Caco-2 (cell line): ENCODE data around the gene C14orf180. TPM values are rescaled to one million over a fixed set of nuclear protein-coding genes. Genes with fewer than 3 reads are reported as not detected.

ENCODE experiments used
- BruUV-seq: library from RNA; stranded (reverse); fragments of 400-500 nt; replicated peaks from 2 replicates; lab custom pipeline; 2021; lab: Mats Ljungman, UMichigan
- CTCF ChIA-PET: fragments of 300-600 bp; sonication (Branson Sonifier 250); formaldehyde crosslinking; loops from one replicate; lab custom pipeline; 2022; ENCODE audit warnings: antibody characterized with exemption; lab: Charles Lee
- POLR2A ChIA-PET: fragments of 300-600 bp; sonication (Branson Sonifier 250); formaldehyde crosslinking; loops from one replicate; lab custom pipeline; 2022; ENCODE audit warnings: antibody characterized with exemption; lab: Charles Lee
- DNase-seq, 2 experiments: peaks; one replicate each; pipeline versions ENCODE4 v3.0.0 to v3.0.0-alpha.2; 2020 to 2022
- H3K27me3 ChIP-seq: replicated peaks from 2 replicates; pipeline ENCODE4 v1.6.0; 2011; ENCODE audit warnings: low read length; ENCODE audit not compliant: control insufficient read depth, insufficient read depth
- H3K36me3 ChIP-seq: 2 replicates; pipeline ENCODE4 v1.5.1; 2011; ENCODE audit warnings: low read length; ENCODE audit not compliant: control insufficient read depth, insufficient read depth
- H3K4me1 ChIP-seq: fragments of 250-450 bp; sonication (Bioruptor Pico); 2 replicates; pipeline ENCODE4 v1.5.1; 2020; ENCODE audit warnings: mild to moderate bottlenecking
- H3K4me3 ChIP-seq: 2 replicates; pipeline ENCODE4 v1.5.1; 2011; ENCODE audit warnings: low read depth, mild to moderate bottlenecking, control low read depth, low read length
- H3K9me3 ChIP-seq: fragments of 250-450 bp; sonication (Bioruptor Pico); 2 replicates; pipeline ENCODE4 v1.5.1; 2020; ENCODE audit warnings: mild to moderate bottlenecking, moderate library complexity
- H3K27ac Mint-ChIP-seq: one replicate; pipeline ENCODE4 v1.8.0; 2022; ENCODE audit warnings: mixed read lengths; ENCODE audit not compliant: unreplicated experiment
- H3K27me3 Mint-ChIP-seq: one replicate; pipeline ENCODE4 v1.8.0; 2022; ENCODE audit warnings: mixed read lengths; ENCODE audit not compliant: insufficient read depth, unreplicated experiment
- H3K36me3 Mint-ChIP-seq: one replicate; pipeline ENCODE4 v1.8.0; 2022; ENCODE audit warnings: mild to moderate bottlenecking, mixed read lengths; ENCODE audit not compliant: insufficient read depth, unreplicated experiment
- H3K4me1 Mint-ChIP-seq: one replicate; pipeline ENCODE4 v1.8.0; 2022; ENCODE audit warnings: low read depth, mixed read lengths; ENCODE audit not compliant: unreplicated experiment
- H3K4me3 Mint-ChIP-seq: one replicate; pipeline ENCODE4 v1.8.0; 2022; ENCODE audit warnings: mild to moderate bottlenecking, moderate library complexity, mixed read lengths; ENCODE audit not compliant: unreplicated experiment
- H3K9me3 Mint-ChIP-seq: one replicate; pipeline ENCODE4 v1.8.0; 2022; ENCODE audit warnings: mixed read lengths; ENCODE audit not compliant: unreplicated experiment
- intact Hi-C: fragments of 100-400 bp; cut with micrococcal nuclease; formaldehyde crosslinking; loops from one replicate; pipeline ENCODE4 v1.10.0; 2022; ENCODE audit not compliant: unreplicated experiment
- total RNA-seq: library from RNA; stranded (reverse); gene quantifications from 2 replicates; pipeline ENCODE4 v1.2.3, GENCODE V29; 2022
- TF ChIP-seq, protein P1 (sequence below), 2 experiments: fragments of 200-600 bp in 1 of 2; IDR thresholded peaks; 1 replicate in 1 of 2; 2 replicates in 1 of 2; pipeline versions ENCODE4 v1.5.1 to v1.8.0; 2011 to 2022; ENCODE audit warnings: antibody characterized with exemption in 1 of 2, control low read depth in 1 of 2, inconsistent platforms in 1 of 2, low read depth in 1 of 2, low read length in 1 of 2, mild to moderate bottlenecking in 1 of 2, moderate library complexity in 1 of 2; ENCODE audit not compliant: insufficient read depth in 1 of 2, severe bottlenecking in 1 of 2, unreplicated experiment in 1 of 2

C14orf180 gene
- total RNA-seq, 1 experiment from 2014 or later, result not detected

DNA sequence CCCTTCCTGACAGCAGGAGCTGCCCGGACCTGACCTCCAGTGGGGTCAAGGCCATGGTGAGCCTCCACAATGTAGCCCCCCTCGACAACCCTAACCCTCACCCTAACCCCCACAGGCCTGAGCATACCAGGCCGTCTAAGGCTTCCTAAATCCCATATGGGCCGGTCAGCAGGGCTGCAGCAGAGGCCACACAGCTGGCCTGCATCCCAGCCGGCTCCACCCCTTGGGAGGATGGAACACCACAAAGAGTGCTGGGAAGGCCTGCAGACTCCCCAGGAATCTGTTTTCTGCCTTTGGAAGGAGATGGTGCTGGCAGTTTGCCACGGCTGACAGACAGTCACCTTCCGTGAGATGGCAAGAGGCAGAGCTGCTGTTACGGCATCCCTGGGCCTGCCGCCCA is 22.2 kb downstream of the C14orf180 start:
- H3K4me1 Mint-ChIP-seq, result no peaks in the 10 kb centered on the region
- H3K4me3 Mint-ChIP-seq, result no peak overlapping the region
- ChIA-PET CTCF (no interaction called here), POLR2A (no interaction called here)
- H3K9me3 ChIP-seq, result no peaks in the 10 kb centered on the region
- H3K27me3 ChIP-seq, result no peaks in the 10 kb centered on the region; the same call in 1 of the 2 replicates
- BruUV-seq, result no TSS peak
- TF ChIP-seq, protein P1, sequence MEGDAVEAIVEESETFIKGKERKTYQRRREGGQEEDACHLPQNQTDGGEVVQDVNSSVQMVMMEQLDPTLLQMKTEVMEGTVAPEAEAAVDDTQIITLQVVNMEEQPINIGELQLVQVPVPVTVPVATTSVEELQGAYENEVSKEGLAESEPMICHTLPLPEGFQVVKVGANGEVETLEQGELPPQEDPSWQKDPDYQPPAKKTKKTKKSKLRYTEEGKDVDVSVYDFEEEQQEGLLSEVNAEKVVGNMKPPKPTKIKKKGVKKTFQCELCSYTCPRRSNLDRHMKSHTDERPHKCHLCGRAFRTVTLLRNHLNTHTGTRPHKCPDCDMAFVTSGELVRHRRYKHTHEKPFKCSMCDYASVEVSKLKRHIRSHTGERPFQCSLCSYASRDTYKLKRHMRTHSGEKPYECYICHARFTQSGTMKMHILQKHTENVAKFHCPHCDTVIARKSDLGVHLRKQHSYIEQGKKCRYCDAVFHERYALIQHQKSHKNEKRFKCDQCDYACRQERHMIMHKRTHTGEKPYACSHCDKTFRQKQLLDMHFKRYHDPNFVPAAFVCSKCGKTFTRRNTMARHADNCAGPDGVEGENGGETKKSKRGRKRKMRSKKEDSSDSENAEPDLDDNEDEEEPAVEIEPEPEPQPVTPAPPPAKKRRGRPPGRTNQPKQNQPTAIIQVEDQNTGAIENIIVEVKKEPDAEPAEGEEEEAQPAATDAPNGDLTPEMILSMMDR (IDR thresholded peaks at IDR 0.05; ENCODE audit: insufficient read depth in 1 of 2, low read depth in 1 of 2, low read length in 1 of 2, severe bottlenecking in 1 of 2, unreplicated experiment in 1 of 2), result no peak
- no peaks in the 10 kb centered on the region for H3K4me1 ChIP-seq
- no peak overlapping the region for H3K4me3 ChIP-seq
- peaks cover 23% of the 10 kb centered on the region for H3K27me3 Mint-ChIP-seq
- no peaks in the 10 kb centered on the region for H3K36me3 Mint-ChIP-seq
- no peak overlapping the region for H3K27ac Mint-ChIP-seq
- H3K36me3 ChIP-seq, result no peaks in the 10 kb centered on the region
- intact Hi-C loops, result no loop called here
- H3K9me3 Mint-ChIP-seq, result no peaks in the 10 kb centered on the region
- DNase-seq, result no peak

DNA sequence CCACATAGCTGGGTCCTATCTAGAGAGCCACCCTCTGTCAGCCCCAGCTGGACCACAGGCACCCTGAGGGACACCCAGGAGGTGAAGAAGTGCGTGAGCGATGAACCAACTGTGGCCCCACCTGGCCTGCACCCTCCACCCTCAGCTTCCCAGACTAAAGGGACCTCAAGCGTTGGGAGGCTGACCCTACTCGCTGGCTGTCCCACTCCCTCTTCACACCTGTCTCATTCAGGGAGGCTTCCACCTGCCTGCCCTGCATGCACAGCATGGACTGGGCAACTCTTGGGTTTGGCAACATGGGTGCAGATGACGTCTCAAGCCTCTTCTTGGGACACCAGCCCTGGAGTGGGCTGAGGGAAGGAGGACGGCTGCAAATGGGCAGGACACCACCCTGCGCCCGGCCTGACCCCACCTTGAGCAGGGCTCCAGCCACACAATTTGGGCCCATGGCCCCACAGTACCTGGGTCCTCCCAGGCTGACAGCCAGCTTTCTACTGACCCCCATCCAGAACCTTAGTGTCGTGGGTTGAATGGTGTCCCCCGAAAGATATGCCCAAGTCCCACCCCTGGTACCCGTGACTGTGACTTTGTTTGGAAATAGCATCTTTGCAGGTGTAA is 22.9 kb downstream of the C14orf180 start:
- TF ChIP-seq, protein P1 (IDR thresholded peaks at IDR 0.05; ENCODE audit: insufficient read depth in 1 of 2, low read depth in 1 of 2, low read length in 1 of 2, severe bottlenecking in 1 of 2, unreplicated experiment in 1 of 2), result no peak
- H3K4me1 Mint-ChIP-seq, result no peaks in the 10 kb centered on the region
- no peaks in the 10 kb centered on the region for H3K9me3 Mint-ChIP-seq
- no peaks in the 10 kb centered on the region for H3K4me1 ChIP-seq
- H3K27me3 ChIP-seq, result no peaks in the 10 kb centered on the region; the same call in 1 of the 2 replicates
- POLR2A ChIA-PET, result no interaction called here
- BruUV-seq, result no TSS peak
- intact Hi-C loops, result no loop called here
- peaks cover 25% of the 10 kb centered on the region for H3K27me3 Mint-ChIP-seq
- no peaks in the 10 kb centered on the region for H3K9me3 ChIP-seq
- H3K4me3 ChIP-seq, result no peak overlapping the region
- H3K4me3 Mint-ChIP-seq, result no peak overlapping the region
- no peak for DNase-seq
- no peak overlapping the region for H3K27ac Mint-ChIP-seq
- no peaks in the 10 kb centered on the region for H3K36me3 ChIP-seq
- CTCF ChIA-PET, result no interaction called here
- no peaks in the 10 kb centered on the region for H3K36me3 Mint-ChIP-seq

DNA sequence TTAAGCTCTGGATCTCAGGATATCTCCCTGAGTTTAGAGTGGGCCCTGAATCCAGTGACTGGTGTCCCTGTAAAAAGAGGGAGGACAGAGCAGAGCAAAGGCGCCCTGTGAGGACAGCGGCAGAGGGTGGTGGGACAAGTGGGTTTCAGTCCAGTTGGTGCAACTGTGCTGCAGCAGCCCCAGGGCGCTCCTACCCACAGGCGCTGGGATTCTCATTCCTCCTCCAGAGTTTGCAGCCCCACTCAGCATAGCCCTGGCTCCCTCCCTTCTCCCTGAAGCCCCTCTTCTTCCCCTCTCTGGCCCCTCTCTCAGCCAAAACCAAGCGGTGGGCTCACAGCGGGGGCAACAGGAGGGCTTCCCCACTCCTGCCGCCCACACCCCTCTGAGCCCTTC is 23.4 kb downstream of the C14orf180 start:
- H3K4me3 Mint-ChIP-seq, result no peak overlapping the region
- ChIA-PET CTCF (no interaction called here), POLR2A (no interaction called here)
- TF ChIP-seq, protein P1 (IDR thresholded peaks at IDR 0.05; ENCODE audit: insufficient read depth in 1 of 2, low read depth in 1 of 2, low read length in 1 of 2, severe bottlenecking in 1 of 2, unreplicated experiment in 1 of 2), result no peak
- H3K27me3 Mint-ChIP-seq, result peaks cover 30% of the 10 kb centered on the region
- Histone ChIP-seq H3K4me1 (no peaks in the 10 kb centered on the region), H3K36me3 (no peaks in the 10 kb centered on the region), H3K9me3 (no peaks in the 10 kb centered on the region), H3K4me3 (no peak overlapping the region), H3K27me3 (no peaks in the 10 kb centered on the region; the same call in 1 of the 2 replicates)
- DNase-seq, result no peak
- intact Hi-C loops, result no loop called here
- H3K27ac Mint-ChIP-seq, result no peak overlapping the region
- no peaks in the 10 kb centered on the region for H3K9me3 Mint-ChIP-seq
- H3K36me3 Mint-ChIP-seq, result no peaks in the 10 kb centered on the region
- H3K4me1 Mint-ChIP-seq, result no peaks in the 10 kb centered on the region
- no TSS peak for BruUV-seq
